Activated CD4-positive, CD25-positive, alpha-beta regulatory T cell treated with anti-CD3 and anti-CD28 coated beads, Interleukin-2, amount 50 U/mL, for 16 hours (primary cell): ENCODE results near the gene CYBC1.
A peak's percentile ranks its signal among the peaks of the same experiment; 100 is the strongest.

ENCODE experiments used
- DNase-seq: peaks from one replicate; pipeline ENCODE4 v3.0.0-alpha.2; 2020; ENCODE audit warnings: low read depth, low spot score

The CYBC1 gene

GRCh38 chr17:82408938-82409318 is 41.6 kb downstream of the CYBC1 start:
- no peak for DNase-seq

GRCh38 chr17:82408288-82408937 is 42.1 kb downstream of the CYBC1 start:
- no peak for DNase-seq

GRCh38 chr17:82407255-82407654 is 43.3 kb downstream of the CYBC1 start:
- DNase-seq, result no peak

GRCh38 chr17:82406131-82406671 is 44.4 kb downstream of the CYBC1 start:
- DNase-seq, result no peak

- DNase-seq, result no peak
Observed at GRCh38 chr17:82405051-82405450, 45.5 kb downstream of the CYBC1 start.

- no peak for DNase-seq
Observed at GRCh38 chr17:82403662-82404660, 46.6 kb downstream of the CYBC1 start.

GRCh38 chr17:82402865-82403264 is 47.7 kb downstream of the CYBC1 start:
- no peak for DNase-seq

- DNase-seq, result peak; percentile 21
Observed at GRCh38 chr17:82400830-82401229, 49.7 kb downstream of the CYBC1 start.

- no peak for DNase-seq
Observed at GRCh38 chr17:82400206-82400605, 50.3 kb downstream of the CYBC1 start.

- no peak for DNase-seq
Observed at GRCh38 chr17:82399601-82400101, 50.9 kb downstream of the CYBC1 start.

- no peak for DNase-seq
Observed at GRCh38 chr17:82399041-82399441, 51.5 kb downstream of the CYBC1 start.

GRCh38 chr17:82397449-82398335 is 52.9 kb downstream of the CYBC1 start:
- DNase-seq, result no peak

- no peak for DNase-seq
Observed at GRCh38 chr17:82396601-82397435, 53.7 kb downstream of the CYBC1 start.

GRCh38 chr17:82394278-82394677 is 56.3 kb downstream of the CYBC1 start:
- DNase-seq, result no peak

- DNase-seq, result no peak
Observed at GRCh38 chr17:82392941-82393340, 57.6 kb downstream of the CYBC1 start.
